ENCODE measurements around the gene WAPL. TPM values are rescaled to one million over a fixed set of nuclear protein-coding genes. Genes with fewer than 3 reads are reported as not detected.

The WAPL gene
- total and polyA plus RNA-seq, 2 of the 8 experiments (the other 6 are each of a cell fraction or from before 2014, with no cell fraction given) = 12.8 to 48.1 TPM

DNA sequence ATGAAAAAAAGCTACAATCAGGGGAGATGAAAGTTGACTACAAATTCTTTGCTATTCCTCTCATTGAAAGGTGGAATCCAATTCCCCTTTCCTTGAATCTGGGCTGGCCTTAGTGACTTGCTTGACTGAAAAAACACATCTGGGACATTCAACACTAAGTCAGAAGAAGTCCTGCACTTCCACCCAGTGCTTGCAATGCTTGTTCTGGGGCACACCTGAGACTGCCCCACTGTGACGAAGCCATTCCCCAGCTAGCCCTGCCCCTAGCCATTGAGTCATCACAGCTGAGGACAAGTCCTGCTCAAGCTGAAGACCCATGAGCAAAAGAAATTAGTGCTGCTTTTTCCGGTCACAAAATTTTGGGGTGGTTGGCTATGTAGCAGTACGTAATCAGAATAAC lies 135.8 kb downstream of the WAPL start (continued):
- TF ChIP-seq, protein P1, sequence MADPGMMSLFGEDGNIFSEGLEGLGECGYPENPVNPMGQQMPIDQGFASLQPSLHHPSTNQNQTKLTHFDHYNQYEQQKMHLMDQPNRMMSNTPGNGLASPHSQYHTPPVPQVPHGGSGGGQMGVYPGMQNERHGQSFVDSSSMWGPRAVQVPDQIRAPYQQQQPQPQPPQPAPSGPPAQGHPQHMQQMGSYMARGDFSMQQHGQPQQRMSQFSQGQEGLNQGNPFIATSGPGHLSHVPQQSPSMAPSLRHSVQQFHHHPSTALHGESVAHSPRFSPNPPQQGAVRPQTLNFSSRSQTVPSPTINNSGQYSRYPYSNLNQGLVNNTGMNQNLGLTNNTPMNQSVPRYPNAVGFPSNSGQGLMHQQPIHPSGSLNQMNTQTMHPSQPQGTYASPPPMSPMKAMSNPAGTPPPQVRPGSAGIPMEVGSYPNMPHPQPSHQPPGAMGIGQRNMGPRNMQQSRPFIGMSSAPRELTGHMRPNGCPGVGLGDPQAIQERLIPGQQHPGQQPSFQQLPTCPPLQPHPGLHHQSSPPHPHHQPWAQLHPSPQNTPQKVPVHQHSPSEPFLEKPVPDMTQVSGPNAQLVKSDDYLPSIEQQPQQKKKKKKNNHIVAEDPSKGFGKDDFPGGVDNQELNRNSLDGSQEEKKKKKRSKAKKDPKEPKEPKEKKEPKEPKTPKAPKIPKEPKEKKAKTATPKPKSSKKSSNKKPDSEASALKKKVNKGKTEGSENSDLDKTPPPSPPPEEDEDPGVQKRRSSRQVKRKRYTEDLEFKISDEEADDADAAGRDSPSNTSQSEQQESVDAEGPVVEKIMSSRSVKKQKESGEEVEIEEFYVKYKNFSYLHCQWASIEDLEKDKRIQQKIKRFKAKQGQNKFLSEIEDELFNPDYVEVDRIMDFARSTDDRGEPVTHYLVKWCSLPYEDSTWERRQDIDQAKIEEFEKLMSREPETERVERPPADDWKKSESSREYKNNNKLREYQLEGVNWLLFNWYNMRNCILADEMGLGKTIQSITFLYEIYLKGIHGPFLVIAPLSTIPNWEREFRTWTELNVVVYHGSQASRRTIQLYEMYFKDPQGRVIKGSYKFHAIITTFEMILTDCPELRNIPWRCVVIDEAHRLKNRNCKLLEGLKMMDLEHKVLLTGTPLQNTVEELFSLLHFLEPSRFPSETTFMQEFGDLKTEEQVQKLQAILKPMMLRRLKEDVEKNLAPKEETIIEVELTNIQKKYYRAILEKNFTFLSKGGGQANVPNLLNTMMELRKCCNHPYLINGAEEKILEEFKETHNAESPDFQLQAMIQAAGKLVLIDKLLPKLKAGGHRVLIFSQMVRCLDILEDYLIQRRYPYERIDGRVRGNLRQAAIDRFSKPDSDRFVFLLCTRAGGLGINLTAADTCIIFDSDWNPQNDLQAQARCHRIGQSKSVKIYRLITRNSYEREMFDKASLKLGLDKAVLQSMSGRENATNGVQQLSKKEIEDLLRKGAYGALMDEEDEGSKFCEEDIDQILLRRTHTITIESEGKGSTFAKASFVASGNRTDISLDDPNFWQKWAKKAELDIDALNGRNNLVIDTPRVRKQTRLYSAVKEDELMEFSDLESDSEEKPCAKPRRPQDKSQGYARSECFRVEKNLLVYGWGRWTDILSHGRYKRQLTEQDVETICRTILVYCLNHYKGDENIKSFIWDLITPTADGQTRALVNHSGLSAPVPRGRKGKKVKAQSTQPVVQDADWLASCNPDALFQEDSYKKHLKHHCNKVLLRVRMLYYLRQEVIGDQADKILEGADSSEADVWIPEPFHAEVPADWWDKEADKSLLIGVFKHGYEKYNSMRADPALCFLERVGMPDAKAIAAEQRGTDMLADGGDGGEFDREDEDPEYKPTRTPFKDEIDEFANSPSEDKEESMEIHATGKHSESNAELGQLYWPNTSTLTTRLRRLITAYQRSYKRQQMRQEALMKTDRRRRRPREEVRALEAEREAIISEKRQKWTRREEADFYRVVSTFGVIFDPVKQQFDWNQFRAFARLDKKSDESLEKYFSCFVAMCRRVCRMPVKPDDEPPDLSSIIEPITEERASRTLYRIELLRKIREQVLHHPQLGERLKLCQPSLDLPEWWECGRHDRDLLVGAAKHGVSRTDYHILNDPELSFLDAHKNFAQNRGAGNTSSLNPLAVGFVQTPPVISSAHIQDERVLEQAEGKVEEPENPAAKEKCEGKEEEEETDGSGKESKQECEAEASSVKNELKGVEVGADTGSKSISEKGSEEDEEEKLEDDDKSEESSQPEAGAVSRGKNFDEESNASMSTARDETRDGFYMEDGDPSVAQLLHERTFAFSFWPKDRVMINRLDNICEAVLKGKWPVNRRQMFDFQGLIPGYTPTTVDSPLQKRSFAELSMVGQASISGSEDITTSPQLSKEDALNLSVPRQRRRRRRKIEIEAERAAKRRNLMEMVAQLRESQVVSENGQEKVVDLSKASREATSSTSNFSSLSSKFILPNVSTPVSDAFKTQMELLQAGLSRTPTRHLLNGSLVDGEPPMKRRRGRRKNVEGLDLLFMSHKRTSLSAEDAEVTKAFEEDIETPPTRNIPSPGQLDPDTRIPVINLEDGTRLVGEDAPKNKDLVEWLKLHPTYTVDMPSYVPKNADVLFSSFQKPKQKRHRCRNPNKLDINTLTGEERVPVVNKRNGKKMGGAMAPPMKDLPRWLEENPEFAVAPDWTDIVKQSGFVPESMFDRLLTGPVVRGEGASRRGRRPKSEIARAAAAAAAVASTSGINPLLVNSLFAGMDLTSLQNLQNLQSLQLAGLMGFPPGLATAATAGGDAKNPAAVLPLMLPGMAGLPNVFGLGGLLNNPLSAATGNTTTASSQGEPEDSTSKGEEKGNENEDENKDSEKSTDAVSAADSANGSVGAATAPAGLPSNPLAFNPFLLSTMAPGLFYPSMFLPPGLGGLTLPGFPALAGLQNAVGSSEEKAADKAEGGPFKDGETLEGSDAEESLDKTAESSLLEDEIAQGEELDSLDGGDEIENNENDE (IDR thresholded peaks at IDR 0.05; ENCODE audit: insufficient replicate concordance, low read length) = no peak
- TF ChIP-seq, protein P2, sequence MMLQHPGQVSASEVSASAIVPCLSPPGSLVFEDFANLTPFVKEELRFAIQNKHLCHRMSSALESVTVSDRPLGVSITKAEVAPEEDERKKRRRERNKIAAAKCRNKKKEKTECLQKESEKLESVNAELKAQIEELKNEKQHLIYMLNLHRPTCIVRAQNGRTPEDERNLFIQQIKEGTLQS (IDR thresholded peaks at IDR 0.05; ENCODE audit: insufficient read depth, low read depth, low read length) = no peak
- no peak for TF ChIP-seq SRF (IDR thresholded peaks at IDR 0.05; ENCODE audit: low read depth, low read length)

Data from H1 (cell line).